ENCODE results near the gene AP5Z1.

DNA sequence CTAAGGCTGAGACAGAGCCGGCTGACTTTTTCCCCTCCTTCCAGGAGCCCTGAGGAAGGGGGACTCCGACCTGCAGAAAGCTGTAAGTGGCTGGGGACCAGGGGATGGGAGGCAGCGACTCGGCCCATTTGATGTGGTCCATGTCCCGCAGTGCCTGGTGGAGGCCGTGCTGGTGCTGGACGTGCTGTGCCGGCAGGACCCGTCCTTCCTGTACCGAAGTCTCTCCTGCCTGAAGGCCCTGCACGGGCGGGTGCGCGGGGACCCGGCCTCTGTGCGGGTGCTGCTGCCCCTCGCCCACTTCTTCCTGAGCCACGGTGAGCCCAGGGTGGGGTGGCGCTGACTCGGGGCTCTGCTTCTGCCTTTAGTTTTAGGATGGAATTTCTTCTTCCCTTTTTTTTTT, 9.9 kb downstream of the AP5Z1 start:
- TF ChIP-seq, protein P1, sequence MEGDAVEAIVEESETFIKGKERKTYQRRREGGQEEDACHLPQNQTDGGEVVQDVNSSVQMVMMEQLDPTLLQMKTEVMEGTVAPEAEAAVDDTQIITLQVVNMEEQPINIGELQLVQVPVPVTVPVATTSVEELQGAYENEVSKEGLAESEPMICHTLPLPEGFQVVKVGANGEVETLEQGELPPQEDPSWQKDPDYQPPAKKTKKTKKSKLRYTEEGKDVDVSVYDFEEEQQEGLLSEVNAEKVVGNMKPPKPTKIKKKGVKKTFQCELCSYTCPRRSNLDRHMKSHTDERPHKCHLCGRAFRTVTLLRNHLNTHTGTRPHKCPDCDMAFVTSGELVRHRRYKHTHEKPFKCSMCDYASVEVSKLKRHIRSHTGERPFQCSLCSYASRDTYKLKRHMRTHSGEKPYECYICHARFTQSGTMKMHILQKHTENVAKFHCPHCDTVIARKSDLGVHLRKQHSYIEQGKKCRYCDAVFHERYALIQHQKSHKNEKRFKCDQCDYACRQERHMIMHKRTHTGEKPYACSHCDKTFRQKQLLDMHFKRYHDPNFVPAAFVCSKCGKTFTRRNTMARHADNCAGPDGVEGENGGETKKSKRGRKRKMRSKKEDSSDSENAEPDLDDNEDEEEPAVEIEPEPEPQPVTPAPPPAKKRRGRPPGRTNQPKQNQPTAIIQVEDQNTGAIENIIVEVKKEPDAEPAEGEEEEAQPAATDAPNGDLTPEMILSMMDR (IDR thresholded peaks at IDR 0.05) = no peak
- no peak for TF ChIP-seq ZFX (IDR thresholded peaks at IDR 0.05; ENCODE audit: borderline replicate concordance)
